Trophoblast cell (in vitro differentiated cells and primary cell): Measurements from ENCODE around the gene MRPS6.

Experiments
- DNase-seq, 2 donors: peaks; one replicate each; pipeline ENCODE4 v3.0.0-alpha.2; 2016
- H2AFZ ChIP-seq: 2 replicates; pipeline ENCODE4 v1.6.1; 2013; ENCODE audit warnings: low read length, moderate library complexity, mild to moderate bottlenecking; ENCODE audit not compliant: insufficient read depth, poor library complexity
- H2AK5ac ChIP-seq: 2 replicates; pipeline ENCODE4 v1.6.1; 2013; ENCODE audit warnings: mild to moderate bottlenecking, low read length
- H2BK120ac ChIP-seq: 2 replicates; pipeline ENCODE4 v1.6.1; 2013; ENCODE audit warnings: low read length, mild to moderate bottlenecking, moderate library complexity; ENCODE audit not compliant: insufficient read depth, poor library complexity
- H2BK12ac ChIP-seq: 2 replicates; pipeline ENCODE4 v1.6.1; 2013; ENCODE audit warnings: mild to moderate bottlenecking, low read length, moderate library complexity
- H2BK5ac ChIP-seq: 2 replicates; pipeline ENCODE4 v1.6.1; 2013; ENCODE audit warnings: low read length, low read depth, moderate library complexity, mild to moderate bottlenecking; ENCODE audit not compliant: poor library complexity
- H3K14ac ChIP-seq: 2 replicates; pipeline ENCODE4 v1.6.1; 2013; ENCODE audit warnings: mild to moderate bottlenecking, low read length
- H3K18ac ChIP-seq: 2 replicates; pipeline ENCODE4 v1.6.1; 2013; ENCODE audit warnings: mild to moderate bottlenecking, low read length
- H3K23ac ChIP-seq: 2 replicates; pipeline ENCODE4 v1.6.1; 2013; ENCODE audit warnings: low read length
- H3K27ac ChIP-seq: 2 replicates; pipeline ENCODE4 v1.5.1; 2013; ENCODE audit warnings: low read depth, mild to moderate bottlenecking, inconsistent platforms, low read length, moderate library complexity
- H3K27me3 ChIP-seq: 2 replicates; pipeline ENCODE4 v1.6.1; 2013; ENCODE audit warnings: inconsistent platforms, mild to moderate bottlenecking, low read length, moderate library complexity; ENCODE audit not compliant: insufficient read depth
- H3K36me3 ChIP-seq, 2 experiments: 1 replicate in 1 of 2; 2 replicates in 1 of 2; pipeline ENCODE4 v1.6.1; 2013; ENCODE audit warnings: low read length in 2 of 2, mild to moderate bottlenecking in 2 of 2, moderate library complexity in 1 of 2; ENCODE audit not compliant: insufficient read depth in 2 of 2, control insufficient read depth in 1 of 2
- H3K4ac ChIP-seq: 2 replicates; pipeline ENCODE4 v1.6.1; 2013; ENCODE audit warnings: low read depth, mild to moderate bottlenecking, low read length, moderate library complexity
- H3K4me1 ChIP-seq, 2 experiments: 1 replicate in 1 of 2; 2 replicates in 1 of 2; pipeline ENCODE4 v1.6.1; 2013; ENCODE audit warnings: low read length in 2 of 2, mild to moderate bottlenecking in 2 of 2, moderate library complexity in 1 of 2; ENCODE audit not compliant: insufficient read depth in 2 of 2, control insufficient read depth in 1 of 2
- H3K4me2 ChIP-seq: 2 replicates; pipeline ENCODE4 v1.6.1; 2013; ENCODE audit warnings: inconsistent platforms, mild to moderate bottlenecking, low read length, moderate library complexity
- H3K4me3 ChIP-seq: 2 replicates; pipeline ENCODE4 v1.5.1; 2013; ENCODE audit warnings: mild to moderate bottlenecking, low read depth, low read length, inconsistent platforms
- H3K79me1 ChIP-seq: one replicate; pipeline ENCODE4 v1.6.1; 2013; ENCODE audit warnings: low read length
- H3K79me2 ChIP-seq: 2 replicates; pipeline ENCODE4 v1.6.1; 2013; ENCODE audit warnings: low read length, mild to moderate bottlenecking; ENCODE audit not compliant: control insufficient read depth, insufficient read depth, poor library complexity
- H3K9ac ChIP-seq: 2 replicates; pipeline ENCODE4 v1.6.1; 2013; ENCODE audit warnings: mild to moderate bottlenecking, low read length
- H3K9me3 ChIP-seq: 2 replicates; pipeline ENCODE4 v1.6.1; 2013; ENCODE audit warnings: low read depth, mild to moderate bottlenecking, control low read depth, inconsistent platforms, low read length; ENCODE audit not compliant: insufficient read depth
- H4K12ac ChIP-seq: 2 replicates; pipeline ENCODE4 v1.6.1; 2013; ENCODE audit warnings: low read depth, mild to moderate bottlenecking, low read length, moderate library complexity
- H4K8ac ChIP-seq: 2 replicates; pipeline ENCODE4 v1.6.1; 2013; ENCODE audit warnings: low read depth, mild to moderate bottlenecking, low read length, moderate library complexity
- H4K91ac ChIP-seq: one replicate; pipeline ENCODE4 v1.6.1; 2013; ENCODE audit warnings: low read depth, mild to moderate bottlenecking, low read length, moderate library complexity
- WGBS: extraction: QIAGEN DNeasy Blood & Tissue Kit; methylation state at CpG from one replicate; pipeline ENCODE4 v1.1.7; 2013; ENCODE audit warnings: missing lambda C conversion rate; ENCODE audit not compliant: insufficient read length, insufficient coverage; ENCODE audit errors: extremely low coverage; 5-methylcytosine and 5-hydroxymethylcytosine counted together

The MRPS6 gene

DNA sequence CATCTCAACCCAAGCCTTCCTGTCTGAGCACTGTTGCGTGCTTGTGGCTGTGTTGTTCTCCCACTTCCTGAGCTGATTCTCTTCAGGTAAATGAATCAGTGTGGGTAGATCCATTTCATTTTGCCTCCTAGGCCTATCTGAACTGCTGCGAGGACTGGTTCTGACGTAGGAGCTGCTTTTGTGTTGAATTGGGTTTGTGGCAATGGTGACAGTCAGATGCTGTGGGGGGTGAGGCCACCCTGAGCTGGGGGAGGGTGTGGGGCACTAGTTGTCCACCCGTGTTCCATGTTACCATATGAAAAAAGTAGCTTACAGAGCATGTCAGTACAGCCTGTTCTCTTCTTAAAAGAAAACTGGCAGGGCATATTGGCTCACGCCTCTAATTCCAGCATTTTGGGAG lies 81.5 kb downstream of the MRPS6 start:
- no CpG with 5 or more reads among the region's 5 CpGs for WGBS
- Histone ChIP-seq H4K8ac (no peak overlapping the region), H3K27ac (no peak overlapping the region), H3K79me2 (no peaks in the 10 kb centered on the region), H4K91ac (no peak overlapping the region), H2BK12ac (no peak overlapping the region), H3K23ac (no peak overlapping the region), H3K4ac (no peak overlapping the region), H2AK5ac (no peak overlapping the region), H3K18ac (no peak overlapping the region), H4K12ac (no peak overlapping the region), H2BK5ac (no peak overlapping the region), H3K36me3 (peaks cover 0 to 3% of the 10 kb centered on the region in 2 experiments), H2BK120ac (no peak overlapping the region), H3K4me1 (no peaks in the 10 kb centered on the region), H3K4me2 (no peak overlapping the region), H3K79me1 (no peaks in the 10 kb centered on the region), H3K27me3 (no peaks in the 10 kb centered on the region), H2AFZ (no peak overlapping the region), H3K9ac (no peak overlapping the region), H3K9me3 (peaks cover 9% of the 10 kb centered on the region), H3K14ac (no peak overlapping the region), H3K4me3 (no peak overlapping the region)
- DNase-seq, result no peak

DNA sequence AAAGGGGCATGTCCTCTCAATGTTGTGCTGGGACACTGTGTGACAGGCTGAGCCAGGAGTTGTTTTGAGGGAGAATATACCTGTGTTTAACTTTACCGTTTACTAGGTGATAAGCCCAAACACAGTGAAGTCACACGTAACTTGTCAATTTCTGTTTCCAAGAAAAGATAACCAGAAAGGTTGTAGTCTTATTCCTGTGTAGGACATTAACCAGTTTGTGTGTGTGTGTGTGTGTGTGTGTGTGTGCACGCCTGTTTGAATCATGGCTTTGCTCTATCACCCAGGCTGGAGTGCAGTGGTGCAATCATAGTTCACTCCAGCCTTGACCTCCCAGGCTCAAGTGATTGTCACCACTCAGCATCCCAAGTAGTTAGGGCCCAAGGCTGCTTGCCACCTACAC lies 83.6 kb downstream of the MRPS6 start:
- Histone ChIP-seq H2AK5ac (no peak overlapping the region), H3K23ac (no peak overlapping the region), H3K9me3 (peaks cover 10% of the 10 kb centered on the region), H3K27me3 (no peaks in the 10 kb centered on the region), H3K27ac (no peak overlapping the region), H3K4ac (no peak overlapping the region), H2BK12ac (no peak overlapping the region), H2BK120ac (no peak overlapping the region), H4K91ac (no peak overlapping the region), H4K8ac (no peak overlapping the region), H3K9ac (no peak overlapping the region), H3K4me1 (no peaks in the 10 kb centered on the region), H4K12ac (no peak overlapping the region), H3K14ac (no peak overlapping the region), H3K4me2 (no peak overlapping the region), H3K79me1 (no peaks in the 10 kb centered on the region), H2AFZ (no peak overlapping the region), H2BK5ac (no peak overlapping the region), H3K4me3 (no peak overlapping the region), H3K18ac (no peak overlapping the region), H3K79me2 (no peaks in the 10 kb centered on the region), H3K36me3 (peaks cover 0 to 3% of the 10 kb centered on the region in 2 experiments)
- WGBS, result no CpG with 5 or more reads among the region's 3 CpGs
- no peak for DNase-seq

DNA sequence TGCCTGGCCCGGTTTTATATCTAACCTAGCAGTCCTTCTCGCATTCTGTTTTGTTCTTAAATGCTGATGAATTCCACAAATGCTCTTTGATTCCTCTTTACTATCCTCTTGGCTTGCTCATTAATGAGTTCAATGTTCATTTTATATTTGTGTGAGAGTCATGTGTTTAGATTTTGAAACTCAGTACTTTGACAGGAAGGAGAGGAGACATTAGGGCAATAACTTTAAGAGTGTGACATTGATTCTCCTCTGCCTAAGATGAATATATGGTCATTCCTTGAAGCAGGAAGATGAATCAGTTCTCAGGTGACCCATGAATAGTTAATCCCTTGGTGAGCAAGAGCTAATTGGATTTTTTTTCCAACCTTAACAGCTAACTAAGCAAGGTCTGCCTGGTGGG lies 84.1 kb downstream of the MRPS6 start:
- no peaks in the 10 kb centered on the region for H3K79me1 ChIP-seq
- WGBS, result no CpG with 5 or more reads among the region's 2 CpGs
- no peak overlapping the region for H3K14ac ChIP-seq
- H4K8ac ChIP-seq, result no peak overlapping the region
- DNase-seq, result no peak
- H3K4me3 ChIP-seq, result no peak overlapping the region
- no peaks in the 10 kb centered on the region for H3K4me1 ChIP-seq
- H3K23ac ChIP-seq, result no peak overlapping the region
- H3K4ac ChIP-seq, result no peak overlapping the region
- H2BK120ac ChIP-seq, result no peak overlapping the region
- no peaks in the 10 kb centered on the region for H3K79me2 ChIP-seq
- no peak overlapping the region for H2AFZ ChIP-seq
- no peak overlapping the region for H3K18ac ChIP-seq
- H4K12ac ChIP-seq, result no peak overlapping the region
- H2BK12ac ChIP-seq, result no peak overlapping the region
- H3K27me3 ChIP-seq, result no peaks in the 10 kb centered on the region
- H4K91ac ChIP-seq, result no peak overlapping the region
- H3K9ac ChIP-seq, result no peak overlapping the region
- no peak overlapping the region for H3K4me2 ChIP-seq
- no peak overlapping the region for H3K27ac ChIP-seq
- peaks cover 0 to 3% of the 10 kb centered on the region in 2 experiments for H3K36me3 ChIP-seq
- no peak overlapping the region for H2BK5ac ChIP-seq
- H2AK5ac ChIP-seq, result no peak overlapping the region
- peaks cover 10% of the 10 kb centered on the region for H3K9me3 ChIP-seq

DNA sequence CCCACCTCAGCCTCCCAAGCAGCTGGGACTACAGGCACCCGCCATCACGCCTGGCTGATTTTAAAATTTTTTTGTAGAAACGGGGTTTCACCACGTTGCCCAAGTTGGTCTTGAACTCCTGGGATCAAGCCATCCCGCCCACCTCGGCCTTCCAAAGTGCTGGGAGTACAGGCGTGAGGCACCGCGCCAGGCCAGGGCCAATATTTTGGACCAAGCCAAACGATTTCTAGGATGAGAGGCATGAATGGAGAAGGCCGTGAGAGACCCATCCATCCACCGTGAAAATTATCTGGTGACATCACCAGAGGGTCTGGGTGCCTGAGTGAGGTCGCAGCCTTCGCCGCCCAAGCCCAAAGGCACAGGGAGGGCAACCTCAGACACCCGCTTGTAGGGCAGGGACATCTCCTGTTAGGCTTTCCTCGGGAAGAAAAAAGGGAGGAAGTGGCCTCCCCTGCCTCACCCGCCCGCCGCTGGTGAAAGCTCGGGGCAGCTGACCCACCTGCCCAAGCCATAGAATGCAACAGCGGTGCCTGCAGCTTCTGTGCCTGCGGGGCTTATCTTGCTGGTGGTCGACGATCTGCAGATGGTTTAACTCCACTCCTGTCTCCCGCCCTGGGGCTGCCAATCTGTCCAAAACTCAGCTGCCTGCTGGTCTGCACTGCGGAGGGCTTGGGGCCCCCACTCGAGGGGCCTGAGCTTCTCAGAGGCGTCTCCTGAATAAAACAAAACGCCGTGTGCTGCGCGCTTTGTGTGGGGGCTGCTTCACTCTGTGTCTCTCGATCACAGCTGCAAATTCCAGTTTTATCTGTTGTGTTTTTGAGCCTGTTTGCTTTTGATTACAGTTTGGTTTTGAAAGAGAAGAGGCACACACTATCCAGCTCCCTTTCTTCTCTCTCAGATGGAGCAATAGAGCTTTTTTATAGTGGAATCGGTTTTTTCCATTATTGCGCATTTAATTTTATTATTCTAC lies 85.8 kb downstream of the MRPS6 start:
- H4K8ac ChIP-seq, result no peak overlapping the region
- no peak overlapping the region for H2AFZ ChIP-seq
- H3K4me2 ChIP-seq, result no peak overlapping the region
- H2BK5ac ChIP-seq, result peak overlapping the region; percentile 8
- H2BK120ac ChIP-seq, result no peak overlapping the region
- no peak overlapping the region for H3K4me3 ChIP-seq
- H3K79me2 ChIP-seq, result no peaks in the 10 kb centered on the region
- H3K4ac ChIP-seq, result no peak overlapping the region
- H3K27ac ChIP-seq, result no peak overlapping the region
- H3K18ac ChIP-seq, result no peak overlapping the region
- no peak overlapping the region for H3K14ac ChIP-seq
- no peak for DNase-seq
- no peak overlapping the region for H3K23ac ChIP-seq
- H4K12ac ChIP-seq, result no peak overlapping the region
- no peaks in the 10 kb centered on the region for H3K79me1 ChIP-seq
- no peak overlapping the region for H2BK12ac ChIP-seq
- H3K9me3 ChIP-seq, result peaks cover 10% of the 10 kb centered on the region
- no peaks in the 10 kb centered on the region for H3K4me1 ChIP-seq
- no peak overlapping the region for H3K9ac ChIP-seq
- peaks cover 0 to 3% of the 10 kb centered on the region in 2 experiments for H3K36me3 ChIP-seq
- no CpG with 5 or more reads among the region's 36 CpGs for WGBS
- no peak overlapping the region for H4K91ac ChIP-seq
- H3K27me3 ChIP-seq, result no peaks in the 10 kb centered on the region
- no peak overlapping the region for H2AK5ac ChIP-seq
